NCI-H1436 (cell line): ENCODE results near the gene DCUN1D3.
"Not testable (repeated sequence)": the region's sequence is repeated elsewhere in the genome, so short reads cannot be mapped to it uniquely, and the experiment has no call there.

Experiments used
- DNase-seq: peaks from one replicate; lab custom pipeline; 2025; lab: John Stamatoyannopoulos, UW

Gene DCUN1D3

GRCh38 chr16:20822521-20823325 lies 77.4 kb downstream of the DCUN1D3 start:
- DNase-seq = no peak

- DNase-seq = no peak
Observed at GRCh38 chr16:20821682-20822081, 78.5 kb downstream of the DCUN1D3 start.

GRCh38 chr16:20818929-20819585 lies 81.1 kb downstream of the DCUN1D3 start:
- DNase-seq = no peak

- DNase-seq = no peak
Observed at GRCh38 chr16:20814784-20815183, 85.4 kb downstream of the DCUN1D3 start.

- DNase-seq = no peak
Observed at GRCh38 chr16:20812510-20812909, 87.6 kb downstream of the DCUN1D3 start.

GRCh38 chr16:20811889-20812439 lies 88.2 kb downstream of the DCUN1D3 start:
- DNase-seq = no peak

- no peak for DNase-seq
Observed at GRCh38 chr16:20807862-20808261, 92.3 kb downstream of the DCUN1D3 start.

- peak; percentile 88 for DNase-seq
Observed at GRCh38 chr16:20806168-20807050, 93.7 kb downstream of the DCUN1D3 start, which contains the start of the genes ERI2 and REXO5. Gene ERI2 (minus strand): TSS chr16:20806472. CDS start chr16:20806430, 42 bp downstream. Gene REXO5 (plus strand): TSS chr16:20806527. CDS start chr16:20806954, 427 bp downstream.

GRCh38 chr16:20805684-20806167 lies 94.4 kb downstream of the DCUN1D3 start:
- DNase-seq = not testable (repeated sequence)
